Chondrocyte (in vitro differentiated cells): ENCODE results near the gene ATF7IP. TPM values are rescaled to one million over a fixed set of nuclear protein-coding genes. Genes with fewer than 3 reads are reported as not detected.

Experiments used
- DNase-seq: peaks from one replicate; pipeline ENCODE4 v3.0.0; 2021; ENCODE audit warnings: mixed read lengths, low spot score
- H3K27ac Mint-ChIP-seq: one replicate; pipeline ENCODE4 v1.8.0; 2021; ENCODE audit warnings: mild to moderate bottlenecking, moderate library complexity, mixed read lengths; ENCODE audit not compliant: unreplicated experiment
- H3K27me3 Mint-ChIP-seq: 2 replicates; pipeline ENCODE4 v1.8.0; 2021; ENCODE audit warnings: low read depth, mixed read lengths
- H3K36me3 Mint-ChIP-seq: 2 replicates; pipeline ENCODE4 v1.8.0; 2021; ENCODE audit warnings: low read depth, mixed read lengths
- H3K4me1 Mint-ChIP-seq: 2 replicates; pipeline ENCODE4 v1.8.0; 2021; ENCODE audit warnings: low read depth, mild to moderate bottlenecking, mixed read lengths
- H3K4me3 Mint-ChIP-seq: one replicate; pipeline ENCODE4 v1.8.0; 2021; ENCODE audit warnings: mild to moderate bottlenecking, moderate library complexity, mixed read lengths; ENCODE audit not compliant: unreplicated experiment
- H3K9me3 Mint-ChIP-seq: 2 replicates; pipeline ENCODE4 v1.8.0; 2021; ENCODE audit warnings: low read depth, mixed read lengths
- total RNA-seq: library from RNA; stranded (reverse); gene quantifications from 3 replicates; pipeline ENCODE4 v1.2.1, GENCODE V29; 2021
- TF ChIP-seq, protein P1 (sequence below): fragments of 200-600 bp; sonication (generic); IDR thresholded peaks from 2 replicates; pipeline ENCODE4 v1.5.0; 2021; ENCODE audit warnings: antibody characterized with exemption, mild to moderate bottlenecking, moderate library complexity

The ATF7IP gene
- total RNA-seq, 1 donor from 2014 or later, result 45.9 TPM

DNA sequence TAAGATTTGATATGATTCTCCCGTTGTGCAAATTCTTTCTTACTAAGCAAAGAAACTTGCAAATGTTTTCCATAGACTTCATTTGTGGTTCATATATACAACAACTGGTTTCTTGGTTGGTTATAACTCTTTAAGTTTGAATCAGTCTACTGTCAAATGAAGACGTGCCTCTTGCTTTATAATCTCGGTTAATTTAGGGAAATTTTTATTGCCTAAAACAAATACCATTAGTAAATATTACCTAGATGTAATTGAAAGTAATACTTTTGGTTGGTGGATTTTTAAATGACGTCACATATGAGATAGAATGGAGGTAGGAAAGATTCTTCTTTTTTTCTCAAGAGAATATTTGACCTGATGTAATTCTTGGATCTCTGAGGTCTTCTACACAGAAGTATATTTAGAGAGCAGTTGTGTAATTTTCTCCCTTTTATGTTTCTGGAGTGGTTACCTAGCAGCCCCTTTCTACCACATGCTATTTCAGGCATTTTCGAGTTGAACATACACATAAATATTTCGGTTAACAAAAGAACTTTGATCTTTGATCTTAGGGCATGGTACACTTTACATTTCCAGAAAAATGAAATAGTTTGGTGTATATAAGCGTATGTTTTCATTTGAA, 1.7 kb downstream of the ATF7IP start:
- Mint-ChIP-seq H3K27ac (peak overlapping the region; percentile 98), H3K27me3 (no peaks in the 10 kb centered on the region), H3K9me3 (peaks cover 5% of the 10 kb centered on the region), H3K4me3 (peak overlapping the region; percentile 79), H3K36me3 (no peaks in the 10 kb centered on the region), H3K4me1 (peaks cover 44% of the 10 kb centered on the region)
- no peak for DNase-seq
- TF ChIP-seq, protein P1, sequence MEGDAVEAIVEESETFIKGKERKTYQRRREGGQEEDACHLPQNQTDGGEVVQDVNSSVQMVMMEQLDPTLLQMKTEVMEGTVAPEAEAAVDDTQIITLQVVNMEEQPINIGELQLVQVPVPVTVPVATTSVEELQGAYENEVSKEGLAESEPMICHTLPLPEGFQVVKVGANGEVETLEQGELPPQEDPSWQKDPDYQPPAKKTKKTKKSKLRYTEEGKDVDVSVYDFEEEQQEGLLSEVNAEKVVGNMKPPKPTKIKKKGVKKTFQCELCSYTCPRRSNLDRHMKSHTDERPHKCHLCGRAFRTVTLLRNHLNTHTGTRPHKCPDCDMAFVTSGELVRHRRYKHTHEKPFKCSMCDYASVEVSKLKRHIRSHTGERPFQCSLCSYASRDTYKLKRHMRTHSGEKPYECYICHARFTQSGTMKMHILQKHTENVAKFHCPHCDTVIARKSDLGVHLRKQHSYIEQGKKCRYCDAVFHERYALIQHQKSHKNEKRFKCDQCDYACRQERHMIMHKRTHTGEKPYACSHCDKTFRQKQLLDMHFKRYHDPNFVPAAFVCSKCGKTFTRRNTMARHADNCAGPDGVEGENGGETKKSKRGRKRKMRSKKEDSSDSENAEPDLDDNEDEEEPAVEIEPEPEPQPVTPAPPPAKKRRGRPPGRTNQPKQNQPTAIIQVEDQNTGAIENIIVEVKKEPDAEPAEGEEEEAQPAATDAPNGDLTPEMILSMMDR, result no peak

DNA sequence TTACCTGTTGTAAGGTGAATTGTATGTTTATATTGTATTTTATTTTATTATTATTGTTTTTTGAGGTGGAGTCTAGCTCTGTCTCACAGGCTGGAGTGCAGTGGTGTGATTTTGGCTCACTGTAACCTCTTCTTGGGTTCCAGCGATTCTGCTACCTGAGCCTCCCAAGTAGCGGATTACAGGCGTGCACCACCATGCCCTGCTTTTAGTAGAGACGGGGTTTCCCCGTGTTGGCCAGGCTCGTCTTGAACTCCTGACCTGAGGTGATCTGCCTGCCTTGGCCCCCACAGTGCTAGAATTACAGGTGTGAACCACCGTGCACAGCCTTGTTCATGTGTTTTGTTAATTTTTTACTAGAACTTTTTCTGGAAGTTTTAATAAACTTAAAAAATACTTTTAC, 3.8 kb downstream of the ATF7IP start:
- Mint-ChIP-seq H3K27ac (no peak overlapping the region), H3K4me1 (peaks cover 61% of the 10 kb centered on the region), H3K36me3 (no peaks in the 10 kb centered on the region), H3K9me3 (peaks cover 5% of the 10 kb centered on the region), H3K4me3 (no peak overlapping the region), H3K27me3 (no peaks in the 10 kb centered on the region)
- TF ChIP-seq, protein P1, result no peak
- DNase-seq, result no peak

DNA sequence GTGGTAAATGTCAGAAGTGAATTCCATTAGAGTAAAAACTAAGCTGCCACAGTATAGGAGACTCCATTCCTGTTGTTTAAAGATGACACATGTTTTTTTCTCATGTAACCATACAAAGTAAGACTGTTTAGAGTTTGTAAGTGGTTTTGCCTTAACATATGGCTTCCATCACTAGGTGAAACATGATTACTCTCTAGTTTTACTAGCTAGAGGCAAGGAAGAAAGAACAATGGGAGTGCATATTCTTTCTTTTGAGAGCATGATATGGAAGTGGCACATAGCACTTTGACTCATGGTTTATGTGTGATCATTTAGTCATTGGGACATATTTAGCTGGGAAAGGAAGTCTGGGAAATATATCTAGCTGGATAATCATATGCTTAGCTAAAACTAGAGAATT, 7.7 kb downstream of the ATF7IP start:
- Mint-ChIP-seq H3K4me1 (peaks cover 44% of the 10 kb centered on the region), H3K9me3 (no peaks in the 10 kb centered on the region), H3K4me3 (no peak overlapping the region), H3K36me3 (no peaks in the 10 kb centered on the region), H3K27me3 (no peaks in the 10 kb centered on the region), H3K27ac (peak overlapping the region; percentile 90)
- TF ChIP-seq, protein P1, result no peak
- no peak for DNase-seq

DNA sequence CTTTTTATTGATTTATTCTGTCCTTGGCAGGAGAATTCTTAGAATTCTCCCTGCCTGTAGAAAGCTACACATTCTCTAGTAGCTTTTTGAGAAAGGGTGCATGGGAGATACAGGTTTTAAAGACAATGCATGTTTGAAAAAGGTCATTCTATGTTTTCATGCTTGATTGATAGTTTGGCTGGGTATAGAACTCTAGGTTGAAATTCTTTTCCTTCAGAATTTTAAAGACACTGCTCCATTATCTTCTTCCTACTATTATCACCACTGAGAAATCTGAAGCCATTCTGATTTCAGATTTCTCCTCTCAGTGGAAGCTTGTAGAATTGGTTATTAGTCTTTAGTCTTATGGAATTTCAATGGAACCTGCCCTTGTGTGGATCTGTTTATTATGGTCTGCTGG, 14.0 kb downstream of the ATF7IP start:
- no peaks in the 10 kb centered on the region for H3K27me3 Mint-ChIP-seq
- no peak for DNase-seq
- H3K4me1 Mint-ChIP-seq, result peaks cover 27% of the 10 kb centered on the region
- H3K27ac Mint-ChIP-seq, result no peak overlapping the region
- H3K9me3 Mint-ChIP-seq, result peaks cover 18% of the 10 kb centered on the region
- TF ChIP-seq, protein P1, result no peak
- H3K36me3 Mint-ChIP-seq, result peaks cover 13% of the 10 kb centered on the region
- H3K4me3 Mint-ChIP-seq, result no peak overlapping the region

DNA sequence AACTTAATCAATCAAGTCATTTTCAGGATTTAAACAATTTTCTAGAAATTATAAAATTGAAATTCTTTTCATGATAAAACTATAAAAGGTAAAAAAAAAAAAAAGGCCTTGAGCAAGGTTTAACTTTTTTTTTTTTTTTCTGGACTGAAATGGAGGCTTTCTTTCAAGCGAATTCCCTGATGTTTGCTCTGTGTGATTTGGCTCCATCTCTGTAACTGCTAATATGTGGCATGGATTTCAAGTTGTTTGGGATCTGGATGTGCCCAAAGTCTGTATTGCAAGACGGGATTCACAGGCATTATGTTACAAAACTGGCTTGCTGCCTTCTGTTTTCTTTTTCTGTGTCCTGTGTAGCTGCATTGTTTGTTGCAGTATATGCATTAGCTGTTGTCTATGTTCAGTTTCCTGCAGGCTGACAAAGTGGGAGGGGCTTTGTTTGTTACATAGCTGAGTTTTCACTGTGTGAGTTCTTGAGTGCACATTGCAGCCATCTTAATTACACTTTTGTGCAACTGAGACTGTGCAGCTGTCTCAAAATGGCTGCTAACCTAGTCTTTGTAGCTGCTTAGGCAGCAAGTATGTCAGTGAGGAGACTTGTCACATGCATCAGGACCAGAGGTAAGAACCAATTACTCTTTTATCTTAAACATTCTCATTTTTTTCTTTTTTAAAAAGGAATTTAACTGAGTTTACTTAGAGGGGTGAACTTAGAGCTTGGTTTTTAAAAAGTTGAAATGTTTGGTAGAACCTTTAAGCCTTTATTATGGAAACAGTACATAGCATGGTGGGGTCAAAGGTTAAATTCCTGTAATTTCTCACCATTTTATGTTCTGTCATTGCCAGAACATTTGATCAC, 19.5 kb downstream of the ATF7IP start:
- H3K4me1 Mint-ChIP-seq, result peaks cover 40% of the 10 kb centered on the region
- peaks cover 13% of the 10 kb centered on the region for H3K9me3 Mint-ChIP-seq

More for the DNA sequence above, 19.5 kb downstream of the ATF7IP start:
- H3K36me3 Mint-ChIP-seq, result peaks cover 9% of the 10 kb centered on the region
- H3K27me3 Mint-ChIP-seq, result no peaks in the 10 kb centered on the region
- TF ChIP-seq, protein P1, result no peak
- H3K4me3 Mint-ChIP-seq, result peak overlapping the region; percentile 55
- peak overlapping the region; percentile 84 for H3K27ac Mint-ChIP-seq
- DNase-seq, result no peak
